K562 (cell line): ENCODE measurements around the gene ALDH16A1.

ENCODE experiments used
- EZH2 ChIP-seq: IDR thresholded peaks from 2 replicates; pipeline ENCODE4 v1.6.1; 2012; ENCODE audit warnings: low read depth, mild to moderate bottlenecking, inconsistent platforms, low read length, borderline replicate concordance
- NRF1 ChIP-seq, 2 experiments: fragments of 450-650 bp; IDR thresholded peaks in 1 of 2; conservative IDR thresholded peaks in 1 of 2; 2 replicates each; pipeline ENCODE4 v1.6.1; 2014; ENCODE audit warnings: mild to moderate bottlenecking in 2 of 2
- SMARCE1 ChIP-seq: fragments of 450-650 bp; IDR thresholded peaks from 2 replicates; pipeline ENCODE4 v1.7.1; 2016; ENCODE audit warnings: mild to moderate bottlenecking
- SP2 ChIP-seq: IDR thresholded peaks from 2 replicates; pipeline ENCODE4 v1.6.1; 2011; ENCODE audit warnings: mild to moderate bottlenecking, low read depth, low read length, moderate library complexity; ENCODE audit not compliant: poor library complexity, severe bottlenecking; ENCODE audit errors: extremely low read depth
- TF ChIP-seq, protein P1 (sequence below): conservative IDR thresholded peaks from 2 replicates; pipeline ENCODE4 v1.6.1; 2011; ENCODE audit warnings: low read depth, mild to moderate bottlenecking, low read length; ENCODE audit not compliant: control insufficient read depth
- TF ChIP-seq, protein P2 (sequence below), 2 experiments: fragments of 450-650 bp in 1 of 2; sonication (generic) in 1 of 2; formaldehyde crosslinking in 1 of 2; IDR thresholded peaks in 1 of 2; conservative IDR thresholded peaks in 1 of 2; 2 replicates each; pipeline versions ENCODE4 v1.6.1 to v1.8.1; 2016 to 2023; ENCODE audit warnings: mild to moderate bottlenecking in 2 of 2, moderate library complexity in 2 of 2, inconsistent platforms in 1 of 2, missing genetic modification reagents in 1 of 2
- TF ChIP-seq, protein P3 (sequence below), 2 experiments: fragments of 150-350 bp in 1 of 2; IDR thresholded peaks; 2 replicates each; pipeline ENCODE4 v1.6.1; 2012 to 2016; ENCODE audit warnings: low read depth in 2 of 2, low read length in 2 of 2, mild to moderate bottlenecking in 1 of 2, moderate library complexity in 1 of 2
- TF ChIP-seq, protein P4 (sequence below): sonication (generic); formaldehyde crosslinking; IDR thresholded peaks from 2 replicates; pipeline ENCODE4 v1.8.0; 2022; ENCODE audit warnings: missing genetic modification reagents, mild to moderate bottlenecking, moderate library complexity, borderline replicate concordance

DNA sequence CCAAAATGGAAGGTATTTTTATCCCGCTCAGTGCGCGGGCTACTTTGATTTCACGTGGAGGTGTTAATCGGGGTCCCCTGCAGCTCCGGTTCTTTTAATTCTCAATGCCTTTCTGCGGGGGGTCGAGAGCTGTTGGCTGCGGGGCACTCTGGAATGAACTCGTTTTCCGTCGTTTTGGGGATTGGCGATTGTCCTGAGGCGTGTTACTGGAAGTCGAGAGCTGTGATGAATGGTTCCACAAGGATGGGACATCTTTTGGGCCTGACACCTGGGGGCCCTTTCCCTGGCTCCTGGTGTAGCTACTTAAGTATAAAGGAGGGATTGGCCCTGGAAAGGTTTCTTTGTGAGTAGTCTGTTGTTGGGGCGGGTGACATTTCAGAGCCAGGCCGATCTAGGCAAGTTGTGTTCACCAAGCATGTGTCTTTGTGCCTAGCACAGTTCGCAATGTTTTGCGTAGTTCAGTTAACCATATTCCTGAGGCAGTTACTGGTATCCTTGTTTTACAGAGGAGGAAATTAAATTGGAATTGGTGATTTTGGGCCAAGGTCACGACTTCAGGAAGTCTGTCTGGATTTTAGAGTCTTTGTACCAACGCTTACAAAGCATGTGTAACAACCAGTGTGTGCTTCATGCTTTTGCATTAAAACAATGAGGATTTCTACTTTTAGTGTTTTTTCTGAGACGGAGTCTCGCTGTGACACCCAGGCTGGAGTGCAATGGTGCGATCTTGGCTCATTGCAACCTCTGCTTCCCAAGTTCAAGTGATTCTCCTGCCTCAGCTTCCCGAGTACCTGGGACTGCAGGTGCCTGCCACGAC, 35.2 kb downstream of the ALDH16A1 start:
- TF ChIP-seq EZH2, result no peak
- TF ChIP-seq, protein P1, sequence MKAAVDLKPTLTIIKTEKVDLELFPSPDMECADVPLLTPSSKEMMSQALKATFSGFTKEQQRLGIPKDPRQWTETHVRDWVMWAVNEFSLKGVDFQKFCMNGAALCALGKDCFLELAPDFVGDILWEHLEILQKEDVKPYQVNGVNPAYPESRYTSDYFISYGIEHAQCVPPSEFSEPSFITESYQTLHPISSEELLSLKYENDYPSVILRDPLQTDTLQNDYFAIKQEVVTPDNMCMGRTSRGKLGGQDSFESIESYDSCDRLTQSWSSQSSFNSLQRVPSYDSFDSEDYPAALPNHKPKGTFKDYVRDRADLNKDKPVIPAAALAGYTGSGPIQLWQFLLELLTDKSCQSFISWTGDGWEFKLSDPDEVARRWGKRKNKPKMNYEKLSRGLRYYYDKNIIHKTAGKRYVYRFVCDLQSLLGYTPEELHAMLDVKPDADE, result no peak
- no peak for TF ChIP-seq SMARCE1
- TF ChIP-seq NRF1 (conservative IDR thresholded peaks at IDR 0.05 in 1 of 2, IDR thresholded peaks at IDR 0.05 in 1 of 2), result no peak
- TF ChIP-seq, protein P2, sequence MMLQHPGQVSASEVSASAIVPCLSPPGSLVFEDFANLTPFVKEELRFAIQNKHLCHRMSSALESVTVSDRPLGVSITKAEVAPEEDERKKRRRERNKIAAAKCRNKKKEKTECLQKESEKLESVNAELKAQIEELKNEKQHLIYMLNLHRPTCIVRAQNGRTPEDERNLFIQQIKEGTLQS (IDR thresholded peaks at IDR 0.05), result no peak
- TF ChIP-seq, protein P2 (CRISPR knock-in tag; conservative IDR thresholded peaks at IDR 0.05), result 0 out of 2 replicates have a peak, but pooled peaks have one; percentile 9
- no peak for TF ChIP-seq SP2
- TF ChIP-seq, protein P3, sequence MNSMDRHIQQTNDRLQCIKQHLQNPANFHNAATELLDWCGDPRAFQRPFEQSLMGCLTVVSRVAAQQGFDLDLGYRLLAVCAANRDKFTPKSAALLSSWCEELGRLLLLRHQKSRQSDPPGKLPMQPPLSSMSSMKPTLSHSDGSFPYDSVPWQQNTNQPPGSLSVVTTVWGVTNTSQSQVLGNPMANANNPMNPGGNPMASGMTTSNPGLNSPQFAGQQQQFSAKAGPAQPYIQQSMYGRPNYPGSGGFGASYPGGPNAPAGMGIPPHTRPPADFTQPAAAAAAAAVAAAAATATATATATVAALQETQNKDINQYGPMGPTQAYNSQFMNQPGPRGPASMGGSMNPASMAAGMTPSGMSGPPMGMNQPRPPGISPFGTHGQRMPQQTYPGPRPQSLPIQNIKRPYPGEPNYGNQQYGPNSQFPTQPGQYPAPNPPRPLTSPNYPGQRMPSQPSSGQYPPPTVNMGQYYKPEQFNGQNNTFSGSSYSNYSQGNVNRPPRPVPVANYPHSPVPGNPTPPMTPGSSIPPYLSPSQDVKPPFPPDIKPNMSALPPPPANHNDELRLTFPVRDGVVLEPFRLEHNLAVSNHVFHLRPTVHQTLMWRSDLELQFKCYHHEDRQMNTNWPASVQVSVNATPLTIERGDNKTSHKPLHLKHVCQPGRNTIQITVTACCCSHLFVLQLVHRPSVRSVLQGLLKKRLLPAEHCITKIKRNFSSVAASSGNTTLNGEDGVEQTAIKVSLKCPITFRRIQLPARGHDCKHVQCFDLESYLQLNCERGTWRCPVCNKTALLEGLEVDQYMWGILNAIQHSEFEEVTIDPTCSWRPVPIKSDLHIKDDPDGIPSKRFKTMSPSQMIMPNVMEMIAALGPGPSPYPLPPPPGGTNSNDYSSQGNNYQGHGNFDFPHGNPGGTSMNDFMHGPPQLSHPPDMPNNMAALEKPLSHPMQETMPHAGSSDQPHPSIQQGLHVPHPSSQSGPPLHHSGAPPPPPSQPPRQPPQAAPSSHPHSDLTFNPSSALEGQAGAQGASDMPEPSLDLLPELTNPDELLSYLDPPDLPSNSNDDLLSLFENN (IDR thresholded peaks at IDR 0.05; ENCODE audit: low read depth in 2 of 2, low read length in 2 of 2), result no peak
- TF ChIP-seq, protein P4, sequence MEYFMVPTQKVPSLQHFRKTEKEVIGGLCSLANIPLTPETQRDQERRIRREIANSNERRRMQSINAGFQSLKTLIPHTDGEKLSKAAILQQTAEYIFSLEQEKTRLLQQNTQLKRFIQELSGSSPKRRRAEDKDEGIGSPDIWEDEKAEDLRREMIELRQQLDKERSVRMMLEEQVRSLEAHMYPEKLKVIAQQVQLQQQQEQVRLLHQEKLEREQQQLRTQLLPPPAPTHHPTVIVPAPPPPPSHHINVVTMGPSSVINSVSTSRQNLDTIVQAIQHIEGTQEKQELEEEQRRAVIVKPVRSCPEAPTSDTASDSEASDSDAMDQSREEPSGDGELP, result no peak
